Transverse colon (tissue), 3 donors: ENCODE measurements around the gene C1QTNF5.

Experiments
- POLR2A ChIP-seq: fragments of 450-650 bp; IDR thresholded peaks from one replicate; pipeline ENCODE4 v1.6.1; 2016; ENCODE audit warnings: antibody characterized with exemption, mild to moderate bottlenecking, moderate library complexity
- TF ChIP-seq, protein P1 (sequence below), 5 experiments: fragments of 200-600 bp in 3 of 5; fragments of 450-650 bp in 2 of 5; sonication (generic) in 3 of 5; IDR thresholded peaks; 1 replicate in 2 of 5; 2 replicates in 3 of 5; pipeline ENCODE4 v1.5.1; 2016 to 2017; ENCODE audit warnings: antibody characterized with exemption in 5 of 5, inconsistent platforms in 3 of 5, mild to moderate bottlenecking in 2 of 5, moderate library complexity in 1 of 5

DNA sequence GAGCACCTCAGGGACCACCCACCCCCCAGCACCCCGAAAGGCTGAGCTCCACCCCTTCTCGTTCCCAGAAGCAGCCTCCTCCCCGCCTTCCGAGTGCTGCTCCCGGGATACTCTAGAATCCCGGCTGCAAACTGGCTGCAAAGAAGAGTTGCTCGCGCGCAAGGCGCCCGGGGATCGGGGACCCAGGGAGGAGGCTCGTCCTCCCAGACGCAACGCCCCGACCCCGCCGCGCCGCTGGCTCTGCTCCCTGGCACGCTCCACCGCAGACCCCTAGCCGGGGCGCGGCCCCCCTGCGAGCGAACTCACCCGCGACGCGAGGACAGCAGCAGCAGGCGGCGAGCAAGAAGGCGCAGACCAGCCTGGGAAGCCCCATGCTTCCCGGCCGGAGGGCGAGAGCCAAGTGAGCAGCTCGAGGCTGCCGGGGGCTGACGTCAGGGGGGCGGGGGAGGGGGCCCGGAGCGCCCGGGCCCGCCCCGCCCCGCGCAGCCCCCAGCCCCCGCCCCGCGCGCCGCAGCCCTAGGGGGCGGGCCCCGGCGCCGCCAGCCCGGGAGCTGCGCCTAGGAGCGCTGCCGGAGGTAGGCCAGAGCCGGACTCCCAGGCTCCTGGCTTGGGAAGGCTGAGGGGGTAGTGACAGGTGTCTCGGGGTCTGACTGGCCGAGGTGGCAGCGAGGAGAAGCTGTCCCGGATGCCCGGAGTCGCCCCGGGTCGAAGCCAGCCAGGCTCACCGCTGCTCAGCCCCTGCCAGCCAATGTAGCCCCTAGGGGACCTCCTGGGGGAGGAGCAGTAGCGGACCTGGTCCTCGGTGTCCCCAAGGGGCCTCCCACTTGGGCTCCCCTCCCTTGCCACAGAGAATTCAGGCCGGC is 23.7 kb downstream of the C1QTNF5 start, which contains the start of gene MCAM:
- TF ChIP-seq, protein P1, sequence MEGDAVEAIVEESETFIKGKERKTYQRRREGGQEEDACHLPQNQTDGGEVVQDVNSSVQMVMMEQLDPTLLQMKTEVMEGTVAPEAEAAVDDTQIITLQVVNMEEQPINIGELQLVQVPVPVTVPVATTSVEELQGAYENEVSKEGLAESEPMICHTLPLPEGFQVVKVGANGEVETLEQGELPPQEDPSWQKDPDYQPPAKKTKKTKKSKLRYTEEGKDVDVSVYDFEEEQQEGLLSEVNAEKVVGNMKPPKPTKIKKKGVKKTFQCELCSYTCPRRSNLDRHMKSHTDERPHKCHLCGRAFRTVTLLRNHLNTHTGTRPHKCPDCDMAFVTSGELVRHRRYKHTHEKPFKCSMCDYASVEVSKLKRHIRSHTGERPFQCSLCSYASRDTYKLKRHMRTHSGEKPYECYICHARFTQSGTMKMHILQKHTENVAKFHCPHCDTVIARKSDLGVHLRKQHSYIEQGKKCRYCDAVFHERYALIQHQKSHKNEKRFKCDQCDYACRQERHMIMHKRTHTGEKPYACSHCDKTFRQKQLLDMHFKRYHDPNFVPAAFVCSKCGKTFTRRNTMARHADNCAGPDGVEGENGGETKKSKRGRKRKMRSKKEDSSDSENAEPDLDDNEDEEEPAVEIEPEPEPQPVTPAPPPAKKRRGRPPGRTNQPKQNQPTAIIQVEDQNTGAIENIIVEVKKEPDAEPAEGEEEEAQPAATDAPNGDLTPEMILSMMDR (IDR thresholded peaks at IDR 0.05): no peak
- TF ChIP-seq POLR2A: peak; percentile 54
